Endothelial cell (in vitro differentiated cells): Measurements from ENCODE around the gene HEATR3. TPM values are rescaled to one million over a fixed set of nuclear protein-coding genes. Genes with fewer than 3 reads are reported as not detected.

Experiments used
- DNase-seq: peaks from one replicate; pipeline ENCODE4 v3.0.0; 2021; ENCODE audit warnings: low spot score
- H3K27ac Mint-ChIP-seq: one replicate; pipeline ENCODE4 v1.8.0; 2021; ENCODE audit warnings: mixed read lengths, inconsistent platforms; ENCODE audit not compliant: unreplicated experiment
- H3K27me3 Mint-ChIP-seq: one replicate; pipeline ENCODE4 v1.8.0; 2021; ENCODE audit warnings: mild to moderate bottlenecking, moderate library complexity, mixed read lengths, inconsistent platforms; ENCODE audit not compliant: unreplicated experiment
- H3K36me3 Mint-ChIP-seq: one replicate; pipeline ENCODE4 v1.8.0; 2021; ENCODE audit warnings: mild to moderate bottlenecking, low read depth, mixed read lengths, inconsistent platforms; ENCODE audit not compliant: unreplicated experiment
- H3K4me1 Mint-ChIP-seq: one replicate; pipeline ENCODE4 v1.8.0; 2021; ENCODE audit warnings: mild to moderate bottlenecking, mixed read lengths, inconsistent platforms; ENCODE audit not compliant: unreplicated experiment
- H3K4me3 Mint-ChIP-seq: one replicate; pipeline ENCODE4 v1.8.0; 2021; ENCODE audit warnings: mild to moderate bottlenecking, mixed read lengths, inconsistent platforms; ENCODE audit not compliant: unreplicated experiment
- H3K9me3 Mint-ChIP-seq: one replicate; pipeline ENCODE4 v1.8.0; 2021; ENCODE audit warnings: mixed read lengths, inconsistent platforms; ENCODE audit not compliant: unreplicated experiment
- CTCF ChIP-seq: fragments of 200-600 bp; sonication (generic); IDR thresholded peaks from one replicate; pipeline ENCODE4 v1.5.0; 2021; ENCODE audit warnings: antibody characterized with exemption; ENCODE audit not compliant: unreplicated experiment
- total RNA-seq: library from RNA; stranded (reverse); fragmentation: NEBNext Ultra II Directional; extraction: Animal tissue kit (Norgen Biotek cat#: 25700); gene quantifications from one replicate; pipeline ENCODE4 v1.2.1, GENCODE V29; 2021; ENCODE audit not compliant: unreplicated experiment

The HEATR3 gene
- total RNA-seq, 1 donor from 2014 or later, result 10.3 TPM

DNA sequence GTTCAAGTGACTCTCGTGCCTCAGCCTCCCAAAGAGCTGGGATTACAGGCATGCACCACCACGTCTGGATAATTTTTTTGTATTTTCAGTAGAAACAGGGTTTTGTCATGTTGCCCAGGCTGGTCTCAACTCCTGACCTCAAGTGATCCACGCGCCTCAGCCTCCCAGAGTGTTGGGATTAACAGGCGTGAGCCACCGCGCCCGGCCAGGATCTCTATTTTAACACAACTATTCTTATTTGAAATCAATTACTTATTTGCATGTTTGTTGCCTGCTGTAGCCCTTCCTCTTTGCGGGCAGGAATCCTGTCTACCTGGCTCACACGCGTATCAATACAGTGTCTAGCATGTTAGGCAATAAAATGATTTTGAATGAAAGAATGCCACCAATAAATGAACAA is 41.6 kb upstream of the HEATR3 start:
- Mint-ChIP-seq H3K9me3 (no peaks in the 10 kb centered on the region), H3K4me1 (peaks cover 4% of the 10 kb centered on the region), H3K27me3 (no peaks in the 10 kb centered on the region), H3K27ac (no peak overlapping the region), H3K36me3 (no peaks in the 10 kb centered on the region), H3K4me3 (peak overlapping the region; percentile 96)
- no peak for DNase-seq
- TF ChIP-seq CTCF, result no peak

GRCh38 chr16:50024684-50025536 is 40.9 kb upstream of the HEATR3 start, which contains the start of gene CNEP1R1:
TSS of gene CNEP1R1 (plus strand) at chr16:50025225. CDS start at chr16:50025316, 91 bp downstream.
- H3K27me3 Mint-ChIP-seq, result no peaks in the 10 kb centered on the region
- peaks cover 4% of the 10 kb centered on the region for H3K4me1 Mint-ChIP-seq
- H3K27ac Mint-ChIP-seq, result peak within 1 kb of the TSS; percentile 86
- DNase-seq, result peak; percentile 95
- peak; percentile 92 for TF ChIP-seq CTCF
- H3K4me3 Mint-ChIP-seq, result peak within 1 kb of the TSS; percentile 96
- no peaks in the 10 kb centered on the region for H3K9me3 Mint-ChIP-seq
- peaks cover under 1% of the 10 kb centered on the region for H3K36me3 Mint-ChIP-seq

- no peaks in the 10 kb centered on the region for H3K9me3 Mint-ChIP-seq
- peaks cover 4% of the 10 kb centered on the region for H3K4me1 Mint-ChIP-seq
- peak overlapping the region; percentile 86 for H3K27ac Mint-ChIP-seq
- peak; percentile 23 for DNase-seq
- peak overlapping the region; percentile 96 for H3K4me3 Mint-ChIP-seq
- no peaks in the 10 kb centered on the region for H3K27me3 Mint-ChIP-seq
- peaks cover 4% of the 10 kb centered on the region for H3K36me3 Mint-ChIP-seq
- no peak for TF ChIP-seq CTCF
These were observed 40.2 kb upstream of the HEATR3 start for GRCh38 chr16:50025537-50025931.

GRCh38 chr16:50027829-50028228 is 37.9 kb upstream of the HEATR3 start:
- no peaks in the 10 kb centered on the region for H3K27me3 Mint-ChIP-seq
- no peak overlapping the region for H3K27ac Mint-ChIP-seq
- H3K4me3 Mint-ChIP-seq, result no peak overlapping the region
- DNase-seq, result no peak
- TF ChIP-seq CTCF, result no peak
- peaks cover 9% of the 10 kb centered on the region for H3K36me3 Mint-ChIP-seq
- H3K9me3 Mint-ChIP-seq, result no peaks in the 10 kb centered on the region
- peaks cover 4% of the 10 kb centered on the region for H3K4me1 Mint-ChIP-seq

DNA sequence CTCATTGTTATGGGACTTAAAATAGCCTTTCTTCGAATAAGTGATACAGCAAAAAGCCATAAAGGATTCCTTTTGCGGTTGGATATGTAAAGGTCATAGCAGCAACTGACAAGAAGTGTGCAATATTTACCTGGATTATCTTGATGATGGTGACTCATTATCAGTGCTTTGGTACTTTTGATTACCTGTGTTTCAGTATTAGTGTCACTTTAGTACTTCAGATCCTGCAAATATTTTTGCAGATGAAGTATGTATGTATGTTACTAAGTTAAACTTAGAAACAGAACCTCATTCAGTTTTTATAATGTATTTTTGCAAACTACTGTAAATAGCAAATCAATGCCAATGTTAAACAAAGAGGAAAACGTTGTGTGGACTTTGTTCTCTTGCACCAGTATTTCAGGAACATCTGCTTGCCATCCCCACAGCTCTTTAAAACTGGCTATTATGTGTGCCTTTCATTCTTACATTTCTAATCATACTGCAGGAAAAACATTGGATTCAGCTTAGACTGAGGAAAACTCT is 30.2 kb upstream of the HEATR3 start:
- Mint-ChIP-seq H3K4me1 (peaks cover 8% of the 10 kb centered on the region), H3K4me3 (no peak overlapping the region), H3K9me3 (no peaks in the 10 kb centered on the region), H3K27ac (no peak overlapping the region), H3K27me3 (peaks cover 1% of the 10 kb centered on the region), H3K36me3 (peaks cover 9% of the 10 kb centered on the region)
- no peak for TF ChIP-seq CTCF
- DNase-seq, result no peak
